Dermis microvascular lymphatic vessel endothelial cell (primary cell): ENCODE data around the gene CD320. TPM values are rescaled to one million over a fixed set of nuclear protein-coding genes. Genes with fewer than 3 reads are reported as not detected.

Experiments used
- DNase-seq, 2 donors: peaks; one replicate each; pipeline versions ENCODE4 v3.0.0 to v3.0.0-alpha.2; 2010; ENCODE audit warnings: low read depth in 2 of 2
- total RNA-seq: library from RNA; depleted of rRNA; stranded (reverse); fragments of >200 nt; gene quantifications from 2 replicates; pipeline ENCODE4 v1.2.1, GENCODE V29; 2014

The CD320 gene
- total RNA-seq, 1 donor from 2014 or later = 25.7 TPM

GRCh38 chr19:8255426-8256125 is 52.6 kb downstream of the CD320 start:
- no peak for DNase-seq

DNA sequence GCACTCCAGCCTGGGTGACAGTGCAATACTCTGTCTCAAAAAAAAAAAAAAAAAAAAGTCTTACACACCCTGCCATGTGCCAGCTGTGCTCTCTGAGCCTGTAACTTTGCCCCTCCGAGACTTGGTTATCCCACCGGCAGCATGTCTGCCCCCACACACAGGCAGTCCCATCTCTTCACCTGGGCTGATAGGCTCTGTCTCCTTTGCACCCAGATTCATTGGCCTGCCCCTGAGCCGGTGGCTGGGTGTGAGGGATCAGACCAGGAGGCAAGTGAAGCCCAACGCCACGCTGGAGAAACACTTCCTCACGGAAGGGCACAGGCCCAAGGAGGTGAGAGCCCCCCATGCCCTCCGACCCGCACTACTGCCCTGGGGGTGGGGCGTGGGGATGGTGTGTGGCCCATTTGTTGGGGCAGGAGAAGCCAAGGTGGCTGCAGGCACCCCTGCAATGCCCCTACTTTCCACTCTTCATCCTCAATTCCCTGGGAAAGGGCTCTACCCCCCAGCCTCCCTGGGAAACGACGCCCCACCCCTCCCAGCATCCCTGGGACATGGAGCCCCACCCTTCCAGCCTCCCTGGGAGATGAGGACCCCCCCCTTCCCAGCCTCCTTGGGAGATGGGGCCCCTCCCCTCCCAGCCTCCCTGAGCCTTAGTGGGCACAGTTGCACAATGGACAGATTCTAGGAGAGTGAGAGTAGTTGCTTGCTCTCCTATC is 53.7 kb downstream of the CD320 start:
- no peak for DNase-seq

- DNase-seq = no peak
Measured at GRCh38 chr19:8253678-8254077, 54.5 kb downstream of the CD320 start.

GRCh38 chr19:8252922-8253589 is 55.1 kb downstream of the CD320 start:
- peak; percentile 58 to 75 for DNase-seq

Other genes starting within 250 kb of the CD320 start
- not detected in 2 replicates for gene FBN3, start 158.8 kb downstream of the CD320 start, total RNA-seq
- 7.7 and 22.9 TPM in 2 replicates for gene CERS4, start 99.0 kb downstream of the CD320 start, total RNA-seq
- 21.0 and 39.7 TPM in 2 replicates for gene NDUFA7, start 13.0 kb upstream of the CD320 start, total RNA-seq
- gene RPS28, start 13.1 kb upstream of the CD320 start, total RNA-seq = 202 and 270 TPM in 2 replicates
- 52.8 and 129 TPM in 2 replicates for gene KANK3, start 34.9 kb upstream of the CD320 start, total RNA-seq
- gene ANGPTL4, start 55.8 kb upstream of the CD320 start, total RNA-seq = 1.0 and 10.7 TPM in 2 replicates
- gene RAB11B, start 82.0 kb upstream of the CD320 start, total RNA-seq = 48.1 and 105 TPM in 2 replicates
- 122 and 194 TPM in 2 replicates for gene MARCHF2, start 104.9 kb upstream of the CD320 start, total RNA-seq
- gene HNRNPM, start 136.6 kb upstream of the CD320 start, total RNA-seq = 68.3 and 70.3 TPM in 2 replicates
- not detected in 2 replicates for gene PRAM1, start 194.3 kb upstream of the CD320 start, total RNA-seq
- 3.3 and 5.8 TPM in 2 replicates for gene ZNF414, start 205.8 kb upstream of the CD320 start, total RNA-seq